Measurements from ENCODE around the gene SSR2. TPM values are rescaled to one million over a fixed set of nuclear protein-coding genes. Genes with fewer than 3 reads are reported as not detected.
"Not testable (repeated sequence)": the region's sequence is repeated elsewhere in the genome, so short reads cannot be mapped to it uniquely, and the experiment has no call there.

SSR2 gene
- total RNA-seq, 1 donor from 2014 or later = 427 TPM

GRCh38 chr1:155996166-155996565 is 24.6 kb downstream of the SSR2 start:
- DNase-seq (ENCODE audit: low read depth, low spot score) = no peak

- DNase-seq (ENCODE audit: low read depth, low spot score) = no peak
These were observed 27.2 kb downstream of the SSR2 start for GRCh38 chr1:155993595-155993994.

- no peak for DNase-seq (ENCODE audit: low read depth, low spot score)
These were observed 30.6 kb downstream of the SSR2 start for GRCh38 chr1:155990005-155990739.

- DNase-seq (ENCODE audit: low read depth, low spot score) = no peak
These were observed 31.3 kb downstream of the SSR2 start for GRCh38 chr1:155989242-155990004.

GRCh38 chr1:155984903-155985645 is 35.7 kb downstream of the SSR2 start:
- DNase-seq (ENCODE audit: low read depth, low spot score) = not testable (repeated sequence)

- DNase-seq (ENCODE audit: low read depth, low spot score) = no peak
These were observed 36.4 kb downstream of the SSR2 start for GRCh38 chr1:155984341-155984740.

- DNase-seq (ENCODE audit: low read depth, low spot score) = no peak
These were observed 37.3 kb downstream of the SSR2 start for GRCh38 chr1:155983191-155984024.

- no peak for DNase-seq (ENCODE audit: low read depth, low spot score)
These were observed 38.6 kb downstream of the SSR2 start for GRCh38 chr1:155982106-155982505.

- DNase-seq (ENCODE audit: low read depth, low spot score) = peak; percentile 69
These were observed 39.3 kb downstream of the SSR2 start for GRCh38 chr1:155981266-155982088.

- DNase-seq (ENCODE audit: low read depth, low spot score) = no peak
These were observed 41.0 kb downstream of the SSR2 start for GRCh38 chr1:155979597-155980343.

GRCh38 chr1:155978973-155979429 is 41.8 kb downstream of the SSR2 start:
- no peak for DNase-seq (ENCODE audit: low read depth, low spot score)

GRCh38 chr1:155978325-155978972 is 42.3 kb downstream of the SSR2 start, which contains the start of gene ARHGEF2:
TSS of gene ARHGEF2 (minus strand) at chr1:155978547. CDS start at chr1:155978427, 120 bp downstream.
- no peak for DNase-seq (ENCODE audit: low read depth, low spot score)

- DNase-seq (ENCODE audit: low read depth, low spot score) = no peak
These were observed 42.9 kb downstream of the SSR2 start for GRCh38 chr1:155977690-155978324.

- no peak for DNase-seq (ENCODE audit: low read depth, low spot score)
These were observed 43.6 kb downstream of the SSR2 start for GRCh38 chr1:155976913-155977689.

- no peak for DNase-seq (ENCODE audit: low read depth, low spot score)
These were observed 44.5 kb downstream of the SSR2 start for GRCh38 chr1:155976062-155976912.

- no peak for DNase-seq (ENCODE audit: low read depth, low spot score)
These were observed 45.2 kb downstream of the SSR2 start for GRCh38 chr1:155975375-155976061.

Data from pulmonary artery endothelial cell (primary cell).